Panc1 (cell line): ENCODE measurements around the gene FSTL1. TPM values are rescaled to one million over a fixed set of nuclear protein-coding genes. Genes with fewer than 3 reads are reported as not detected.

Experiments
- ATAC-seq: fragments of 200-7000 bp; cut with Tn5 transposase; 2 replicates; pipeline ENCODE4 v1.9.1; 2020; ENCODE audit warnings: mild to moderate bottlenecking, moderate library complexity
- BruUV-seq: library from RNA; stranded (reverse); fragments of 400-500 nt; replicated peaks from 2 replicates; lab custom pipeline; 2021; lab: Mats Ljungman, UMichigan
- CTCF ChIA-PET: fragments of 300-600 bp; sonication (Branson Sonifier 250); formaldehyde crosslinking; loops from one replicate; lab custom pipeline; 2022; ENCODE audit warnings: antibody characterized with exemption; lab: Charles Lee
- POLR2A ChIA-PET: fragments of 300-600 bp; sonication (Branson Sonifier 250); formaldehyde crosslinking; loops from one replicate; lab custom pipeline; 2022; ENCODE audit warnings: antibody characterized with exemption; lab: Charles Lee
- DNase-seq: peaks from one replicate; pipeline ENCODE4 v3.0.0-alpha.2; 2010; ENCODE audit warnings: low read depth, low spot score
- H3K27ac ChIP-seq: 2 replicates; pipeline ENCODE4 v1.5.1; 2011; ENCODE audit warnings: mild to moderate bottlenecking, low read length, inconsistent platforms
- H3K27me3 ChIP-seq: fragments of 200-500 bp; sonication (Bioruptor generic); 2 replicates; pipeline ENCODE4 v1.6.0; 2014; ENCODE audit warnings: low read length, inconsistent platforms; ENCODE audit not compliant: control insufficient read depth, insufficient read depth
- H3K36me3 ChIP-seq: fragments of 200-500 bp; sonication (Bioruptor generic); 2 replicates; pipeline ENCODE4 v1.5.1; 2014; ENCODE audit warnings: inconsistent platforms, mild to moderate bottlenecking, low read length, moderate library complexity; ENCODE audit not compliant: control insufficient read depth, insufficient read depth
- H3K4me1 ChIP-seq: 2 replicates; pipeline ENCODE4 v1.5.1; 2011; ENCODE audit warnings: inconsistent platforms, mild to moderate bottlenecking, low read length, moderate library complexity; ENCODE audit not compliant: control insufficient read depth, insufficient read depth
- H3K4me3 ChIP-seq, 2 experiments: 2 replicates each; pipeline ENCODE4 v1.5.1; 2011 to 2012; ENCODE audit warnings: low read depth in 2 of 2, low read length in 2 of 2, mild to moderate bottlenecking in 2 of 2, inconsistent platforms in 1 of 2, moderate library complexity in 1 of 2
- H3K9me3 ChIP-seq: fragments of 200-500 bp; sonication (Bioruptor generic); 2 replicates; pipeline ENCODE4 v1.5.1; 2014; ENCODE audit warnings: low read depth, mild to moderate bottlenecking, inconsistent platforms, low read length, moderate library complexity; ENCODE audit not compliant: control insufficient read depth, insufficient read depth
- CTCF ChIP-seq: fragments of 450-650 bp; IDR thresholded peaks from 2 replicates; pipeline ENCODE4 v1.5.1; 2017; ENCODE audit warnings: mild to moderate bottlenecking
- POLR2AphosphoS5 ChIP-seq: IDR thresholded peaks from 2 replicates; pipeline ENCODE4 v1.6.1; 2012; ENCODE audit warnings: mild to moderate bottlenecking, low read depth, low read length, moderate library complexity
- REST ChIP-seq, 2 experiments: IDR thresholded peaks; 2 replicates each; pipeline ENCODE4 v1.6.1; 2011 to 2012; ENCODE audit warnings: low read depth in 2 of 2, control low read depth in 1 of 2, low read length in 1 of 2, mild to moderate bottlenecking in 1 of 2, moderate library complexity in 1 of 2; ENCODE audit not compliant: insufficient read depth in 1 of 2
- SIN3A ChIP-seq: IDR thresholded peaks from 2 replicates; pipeline ENCODE4 v1.6.1; 2012; ENCODE audit warnings: low read depth, mild to moderate bottlenecking, low read length, moderate library complexity, borderline replicate concordance; ENCODE audit not compliant: insufficient read depth
- TCF7L2 ChIP-seq: IDR thresholded peaks from 2 replicates; pipeline ENCODE4 v1.6.1; 2011; ENCODE audit warnings: mild to moderate bottlenecking, low read depth, low read length, inconsistent platforms
- in situ Hi-C: cut with HindIII; loops from 2 replicates; pipeline ENCODE4 v1.10.0; 2016; ENCODE audit warnings: low sequenced_read_pairs, low pct_unique_long_range_greater_than_20kb
- intact Hi-C: fragments of 100-400 bp; cut with micrococcal nuclease; formaldehyde crosslinking; loops from one replicate; pipeline ENCODE4 v1.10.0; 2022; ENCODE audit not compliant: unreplicated experiment
- total RNA-seq: library from RNA; stranded (reverse); gene quantifications from one replicate; pipeline ENCODE4 v1.2.1, GENCODE V29; 2021; ENCODE audit not compliant: unreplicated experiment

The FSTL1 gene
- total RNA-seq, 1 experiment from 2014 or later, result 9.2 TPM

- H3K9me3 ChIP-seq, result no peaks in the 10 kb centered on the region
- CTCF ChIA-PET, result interaction anchor here (0.6 kb wide), 1 partner anchor 10 kb away, joined by 6 read pairs; no protein-coding TSS in a partner anchor
- H3K36me3 ChIP-seq, result no peaks in the 10 kb centered on the region
- no peaks in the 10 kb centered on the region for H3K27me3 ChIP-seq
- DNase-seq (no peak), ATAC-seq (no peak)
- no TSS peak for BruUV-seq
- TF ChIP-seq REST (IDR thresholded peaks at IDR 0.05; ENCODE audit: insufficient read depth in 1 of 2, low read depth in 2 of 2, low read length in 1 of 2), result no peak
- TF ChIP-seq POLR2AphosphoS5, result no peak
- no peak for TF ChIP-seq CTCF
- no peak for TF ChIP-seq TCF7L2
- TF ChIP-seq SIN3A, result no peak
- no peaks in the 10 kb centered on the region for H3K4me1 ChIP-seq
- in situ Hi-C loops, result no loop called here
- no peak overlapping the region for H3K27ac ChIP-seq
- intact Hi-C loops, result no loop called here
- POLR2A ChIA-PET, result no interaction called here
- no peak overlapping the region for H3K4me3 ChIP-seq
Measured at GRCh38 chr3:120404876-120405275, 45.9 kb downstream of the FSTL1 start.

- DNase-seq (no peak), ATAC-seq (no peak)
- TF ChIP-seq TCF7L2 (no peak), POLR2AphosphoS5 (no peak), CTCF (no peak), REST (IDR thresholded peaks at IDR 0.05; ENCODE audit: insufficient read depth in 1 of 2, low read depth in 2 of 2, low read length in 1 of 2) (no peak), SIN3A (no peak)
- POLR2A ChIA-PET, result no interaction called here
- H3K9me3 ChIP-seq, result no peaks in the 10 kb centered on the region
- H3K4me1 ChIP-seq, result no peaks in the 10 kb centered on the region
- CTCF ChIA-PET, result no interaction called here
- no peak overlapping the region for H3K27ac ChIP-seq
- H3K4me3 ChIP-seq, result no peak overlapping the region
- H3K27me3 ChIP-seq, result peaks cover 6% of the 10 kb centered on the region; the same call in 1 of the 2 replicates
- intact Hi-C loops (no loop called here), in situ Hi-C loops (no loop called here)
- BruUV-seq, result no TSS peak
- H3K36me3 ChIP-seq, result no peaks in the 10 kb centered on the region
Measured at GRCh38 chr3:120402257-120402656, 48.5 kb downstream of the FSTL1 start.
